Caco-2 (cell line): ENCODE measurements around the gene OR5C1. TPM values are rescaled to one million over a fixed set of nuclear protein-coding genes. Genes with fewer than 3 reads are reported as not detected.
"Not testable (repeated sequence)": the region's sequence is repeated elsewhere in the genome, so short reads cannot be mapped to it uniquely, and the experiment has no call there.

ENCODE experiments used
- BruUV-seq: library from RNA; stranded (reverse); fragments of 400-500 nt; replicated peaks from 2 replicates; lab custom pipeline; 2021; lab: Mats Ljungman, UMichigan
- CTCF ChIA-PET: fragments of 300-600 bp; sonication (Branson Sonifier 250); formaldehyde crosslinking; loops from one replicate; lab custom pipeline; 2022; ENCODE audit warnings: antibody characterized with exemption; lab: Charles Lee
- POLR2A ChIA-PET: fragments of 300-600 bp; sonication (Branson Sonifier 250); formaldehyde crosslinking; loops from one replicate; lab custom pipeline; 2022; ENCODE audit warnings: antibody characterized with exemption; lab: Charles Lee
- DNase-seq, 2 experiments: peaks; one replicate each; pipeline versions ENCODE4 v3.0.0 to v3.0.0-alpha.2; 2020 to 2022
- H3K27me3 ChIP-seq: replicated peaks from 2 replicates; pipeline ENCODE4 v1.6.0; 2011; ENCODE audit warnings: low read length; ENCODE audit not compliant: control insufficient read depth, insufficient read depth
- H3K36me3 ChIP-seq: 2 replicates; pipeline ENCODE4 v1.5.1; 2011; ENCODE audit warnings: low read length; ENCODE audit not compliant: control insufficient read depth, insufficient read depth
- H3K4me1 ChIP-seq: fragments of 250-450 bp; sonication (Bioruptor Pico); 2 replicates; pipeline ENCODE4 v1.5.1; 2020; ENCODE audit warnings: mild to moderate bottlenecking
- H3K4me3 ChIP-seq: 2 replicates; pipeline ENCODE4 v1.5.1; 2011; ENCODE audit warnings: low read depth, mild to moderate bottlenecking, control low read depth, low read length
- H3K9me3 ChIP-seq: fragments of 250-450 bp; sonication (Bioruptor Pico); 2 replicates; pipeline ENCODE4 v1.5.1; 2020; ENCODE audit warnings: mild to moderate bottlenecking, moderate library complexity
- H3K27ac Mint-ChIP-seq: one replicate; pipeline ENCODE4 v1.8.0; 2022; ENCODE audit warnings: mixed read lengths; ENCODE audit not compliant: unreplicated experiment
- H3K27me3 Mint-ChIP-seq: one replicate; pipeline ENCODE4 v1.8.0; 2022; ENCODE audit warnings: mixed read lengths; ENCODE audit not compliant: insufficient read depth, unreplicated experiment
- H3K36me3 Mint-ChIP-seq: one replicate; pipeline ENCODE4 v1.8.0; 2022; ENCODE audit warnings: mild to moderate bottlenecking, mixed read lengths; ENCODE audit not compliant: insufficient read depth, unreplicated experiment
- H3K4me1 Mint-ChIP-seq: one replicate; pipeline ENCODE4 v1.8.0; 2022; ENCODE audit warnings: low read depth, mixed read lengths; ENCODE audit not compliant: unreplicated experiment
- H3K4me3 Mint-ChIP-seq: one replicate; pipeline ENCODE4 v1.8.0; 2022; ENCODE audit warnings: mild to moderate bottlenecking, moderate library complexity, mixed read lengths; ENCODE audit not compliant: unreplicated experiment
- H3K9me3 Mint-ChIP-seq: one replicate; pipeline ENCODE4 v1.8.0; 2022; ENCODE audit warnings: mixed read lengths; ENCODE audit not compliant: unreplicated experiment
- intact Hi-C: fragments of 100-400 bp; cut with micrococcal nuclease; formaldehyde crosslinking; loops from one replicate; pipeline ENCODE4 v1.10.0; 2022; ENCODE audit not compliant: unreplicated experiment
- total RNA-seq: library from RNA; stranded (reverse); gene quantifications from 2 replicates; pipeline ENCODE4 v1.2.3, GENCODE V29; 2022
- TF ChIP-seq, protein P1 (sequence below), 2 experiments: fragments of 200-600 bp in 1 of 2; IDR thresholded peaks; 1 replicate in 1 of 2; 2 replicates in 1 of 2; pipeline versions ENCODE4 v1.5.1 to v1.8.0; 2011 to 2022; ENCODE audit warnings: antibody characterized with exemption in 1 of 2, control low read depth in 1 of 2, inconsistent platforms in 1 of 2, low read depth in 1 of 2, low read length in 1 of 2, mild to moderate bottlenecking in 1 of 2, moderate library complexity in 1 of 2; ENCODE audit not compliant: insufficient read depth in 1 of 2, severe bottlenecking in 1 of 2, unreplicated experiment in 1 of 2

OR5C1 gene
- total RNA-seq, 1 experiment from 2014 or later, result not detected

GRCh38 chr9:122822056-122822455, 33.3 kb downstream of the OR5C1 start:
- BruUV-seq, result no TSS peak
- peaks cover 4% of the 10 kb centered on the region for H3K4me1 Mint-ChIP-seq
- peaks cover 2% of the 10 kb centered on the region; the same call in 1 of the 2 replicates for H3K36me3 ChIP-seq
- peaks cover 3% of the 10 kb centered on the region; the same call in 1 of the 2 replicates for H3K4me1 ChIP-seq
- H3K9me3 Mint-ChIP-seq, result no peaks in the 10 kb centered on the region
- no peak overlapping the region for H3K4me3 Mint-ChIP-seq
- no peaks in the 10 kb centered on the region for H3K9me3 ChIP-seq
- no peaks in the 10 kb centered on the region for H3K27me3 ChIP-seq
- H3K4me3 ChIP-seq, result no peak overlapping the region
- H3K27ac Mint-ChIP-seq, result no peak overlapping the region
- ChIA-PET POLR2A (no interaction called here), CTCF (no interaction called here)
- intact Hi-C loops, result no loop called here
- TF ChIP-seq, protein P1, sequence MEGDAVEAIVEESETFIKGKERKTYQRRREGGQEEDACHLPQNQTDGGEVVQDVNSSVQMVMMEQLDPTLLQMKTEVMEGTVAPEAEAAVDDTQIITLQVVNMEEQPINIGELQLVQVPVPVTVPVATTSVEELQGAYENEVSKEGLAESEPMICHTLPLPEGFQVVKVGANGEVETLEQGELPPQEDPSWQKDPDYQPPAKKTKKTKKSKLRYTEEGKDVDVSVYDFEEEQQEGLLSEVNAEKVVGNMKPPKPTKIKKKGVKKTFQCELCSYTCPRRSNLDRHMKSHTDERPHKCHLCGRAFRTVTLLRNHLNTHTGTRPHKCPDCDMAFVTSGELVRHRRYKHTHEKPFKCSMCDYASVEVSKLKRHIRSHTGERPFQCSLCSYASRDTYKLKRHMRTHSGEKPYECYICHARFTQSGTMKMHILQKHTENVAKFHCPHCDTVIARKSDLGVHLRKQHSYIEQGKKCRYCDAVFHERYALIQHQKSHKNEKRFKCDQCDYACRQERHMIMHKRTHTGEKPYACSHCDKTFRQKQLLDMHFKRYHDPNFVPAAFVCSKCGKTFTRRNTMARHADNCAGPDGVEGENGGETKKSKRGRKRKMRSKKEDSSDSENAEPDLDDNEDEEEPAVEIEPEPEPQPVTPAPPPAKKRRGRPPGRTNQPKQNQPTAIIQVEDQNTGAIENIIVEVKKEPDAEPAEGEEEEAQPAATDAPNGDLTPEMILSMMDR (IDR thresholded peaks at IDR 0.05; ENCODE audit: insufficient read depth in 1 of 2, low read depth in 1 of 2, low read length in 1 of 2, severe bottlenecking in 1 of 2, unreplicated experiment in 1 of 2), result no peak
- H3K27me3 Mint-ChIP-seq, result no peaks in the 10 kb centered on the region
- H3K36me3 Mint-ChIP-seq, result peaks cover 31% of the 10 kb centered on the region
- DNase-seq, result no peak

GRCh38 chr9:122822938-122823337, 34.2 kb downstream of the OR5C1 start:
- BruUV-seq, result no TSS peak
- intact Hi-C loops, result no loop called here
- Mint-ChIP-seq H3K27ac (no peak overlapping the region), H3K9me3 (no peaks in the 10 kb centered on the region), H3K4me3 (no peak overlapping the region), H3K4me1 (peaks cover 4% of the 10 kb centered on the region), H3K36me3 (peaks cover 27% of the 10 kb centered on the region), H3K27me3 (no peaks in the 10 kb centered on the region)
- H3K36me3 ChIP-seq, result peaks cover 2% of the 10 kb centered on the region; the same call in 1 of the 2 replicates
- ChIA-PET CTCF (no interaction called here), POLR2A (no interaction called here)
- no peak for DNase-seq
- H3K27me3 ChIP-seq, result no peaks in the 10 kb centered on the region
- TF ChIP-seq, protein P1 (IDR thresholded peaks at IDR 0.05; ENCODE audit: insufficient read depth in 1 of 2, low read depth in 1 of 2, low read length in 1 of 2, severe bottlenecking in 1 of 2, unreplicated experiment in 1 of 2), result no peak
- H3K4me3 ChIP-seq, result no peak overlapping the region
- H3K9me3 ChIP-seq, result no peaks in the 10 kb centered on the region
- peaks cover 7% of the 10 kb centered on the region; the same call in 1 of the 2 replicates for H3K4me1 ChIP-seq

GRCh38 chr9:122827761-122828093, 39.0 kb downstream of the OR5C1 start:
- intact Hi-C loops, result no loop called here

DNA sequence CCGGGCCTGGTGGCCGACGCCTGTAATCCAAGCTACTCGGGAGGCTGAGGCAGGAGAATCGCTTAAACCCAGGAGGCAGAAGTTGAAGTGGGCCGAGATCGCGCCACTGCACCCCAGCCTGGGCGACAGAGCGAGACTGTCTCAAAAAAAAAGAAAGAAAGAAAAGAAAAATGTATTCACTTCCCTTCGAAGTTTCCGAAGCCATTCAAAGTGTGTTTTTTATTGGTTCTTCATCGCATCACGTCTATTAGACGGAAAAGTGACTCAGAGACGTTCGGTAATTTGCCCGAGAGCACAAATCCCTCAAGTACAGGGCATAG, 40.2 kb downstream of the OR5C1 start:
- intact Hi-C loops, CTCF ChIA-PET, H3K36me3 ChIP-seq, H3K9me3 Mint-ChIP-seq, H3K27me3 Mint-ChIP-seq, H3K9me3 ChIP-seq, H3K27me3 ChIP-seq, H3K4me1 ChIP-seq, DNase-seq, H3K4me1 Mint-ChIP-seq, BruUV-seq: not testable (repeated sequence)
- Mint-ChIP-seq H3K36me3 (peaks cover 26% of the 10 kb centered on the region), H3K4me3 (peak overlapping the region; percentile 98), H3K27ac (peak overlapping the region; percentile 87)
- H3K4me3 ChIP-seq, result peak overlapping the region; percentile 91
- POLR2A ChIA-PET, result interaction anchor here (0.7 to 1.3 kb wide), 2 partner anchors 112 to 483 kb away, joined by 3 to 6 read pairs; partner anchors contain the start of gene RABGAP1

More at GRCh38 chr9:122827761-122828093, 39.0 kb downstream of the OR5C1 start:
- BruUV-seq, result no TSS peak
- H3K4me3 Mint-ChIP-seq, result peak overlapping the region; percentile 98
- TF ChIP-seq, protein P1 (IDR thresholded peaks at IDR 0.05; ENCODE audit: insufficient read depth in 1 of 2, low read depth in 1 of 2, low read length in 1 of 2, severe bottlenecking in 1 of 2, unreplicated experiment in 1 of 2), result no peak
- peak overlapping the region; percentile 91 for H3K4me3 ChIP-seq
- POLR2A ChIA-PET, result interaction anchor here (0.6 to 1.3 kb wide), 5 partner anchors 16 to 388 kb away, joined by 3 to 7 read pairs (median 6); partner anchors contain the start of gene RABGAP1
- peaks cover 2% of the 10 kb centered on the region; the same call in 1 of the 2 replicates for H3K36me3 ChIP-seq
- peaks cover 7% of the 10 kb centered on the region; the same call in 1 of the 2 replicates for H3K4me1 ChIP-seq
- no peaks in the 10 kb centered on the region for H3K27me3 Mint-ChIP-seq
- H3K4me1 Mint-ChIP-seq, result peaks cover 4% of the 10 kb centered on the region
- no peaks in the 10 kb centered on the region for H3K27me3 ChIP-seq
- no peaks in the 10 kb centered on the region for H3K9me3 ChIP-seq
- DNase-seq, result no peak
- peak overlapping the region; percentile 87 for H3K27ac Mint-ChIP-seq
- H3K9me3 Mint-ChIP-seq, result no peaks in the 10 kb centered on the region
- CTCF ChIA-PET, result interaction anchor here (0.9 kb wide), 1 partner anchor 12 kb away, joined by 3 read pairs; no protein-coding TSS in a partner anchor
- peaks cover 26% of the 10 kb centered on the region for H3K36me3 Mint-ChIP-seq
